GM18508 (cell line): ENCODE measurements around the gene CCDC181.
"Not testable (repeated sequence)": the region's sequence is repeated elsewhere in the genome, so short reads cannot be mapped to it uniquely, and the experiment has no call there.

ENCODE experiments used
- ATAC-seq: cut with Tn5 transposase; IDR thresholded peaks from one replicate; pipeline ENCODE4 v1.9.1; 2021; ENCODE audit warnings: moderate number of reproducible peaks; ENCODE audit not compliant: insufficient read depth, unreplicated experiment

Gene CCDC181

GRCh38 chr1:169408340-169408739 is 18.9 kb downstream of the CCDC181 start:
- not testable (repeated sequence) for ATAC-seq

- not testable (repeated sequence) for ATAC-seq
These were observed 24.7 kb downstream of the CCDC181 start for GRCh38 chr1:169402578-169402977.

GRCh38 chr1:169395955-169396354 is 31.3 kb downstream of the CCDC181 start:
- no peak for ATAC-seq

- ATAC-seq, result no peak
These were observed 34.9 kb downstream of the CCDC181 start for GRCh38 chr1:169392406-169392805.

- no peak for ATAC-seq
These were observed 37.0 kb downstream of the CCDC181 start for GRCh38 chr1:169390303-169390702.

GRCh38 chr1:169387399-169387798 is 39.9 kb downstream of the CCDC181 start:
- no peak for ATAC-seq

GRCh38 chr1:169383449-169383848 is 43.8 kb downstream of the CCDC181 start:
- no peak for ATAC-seq

GRCh38 chr1:169381162-169381561 is 46.1 kb downstream of the CCDC181 start:
- no peak for ATAC-seq

GRCh38 chr1:169371404-169371803 is 55.9 kb downstream of the CCDC181 start:
- no peak for ATAC-seq

GRCh38 chr1:169368406-169368769 is 58.9 kb downstream of the CCDC181 start:
- ATAC-seq, result no peak

GRCh38 chr1:169367686-169368405 is 59.4 kb downstream of the CCDC181 start, which contains the start of the genes BLZF1 and NME7:
BLZF1 (plus strand) TSS chr1:169368195; CDS start chr1:169369523, 1,328 bp downstream.
NME7 (minus strand) TSS chr1:169367797; CDS start chr1:169367710, 87 bp downstream.
- peak; percentile 77 for ATAC-seq

GRCh38 chr1:169367096-169367685 is 60.1 kb downstream of the CCDC181 start:
- ATAC-seq, result no peak

GRCh38 chr1:169364948-169365347 is 62.3 kb downstream of the CCDC181 start:
- ATAC-seq, result no peak

GRCh38 chr1:169363046-169363730 is 64.1 kb downstream of the CCDC181 start:
- ATAC-seq, result no peak

GRCh38 chr1:169361281-169361680 is 66.0 kb downstream of the CCDC181 start:
- ATAC-seq, result no peak

- no peak for ATAC-seq
These were observed 66.9 kb downstream of the CCDC181 start for GRCh38 chr1:169360415-169360814.

GRCh38 chr1:169348383-169349036 is 78.8 kb downstream of the CCDC181 start:
- no peak for ATAC-seq

GRCh38 chr1:169347688-169348382 is 79.4 kb downstream of the CCDC181 start:
- no peak for ATAC-seq

- ATAC-seq, result no peak
These were observed 81.2 kb downstream of the CCDC181 start for GRCh38 chr1:169346036-169346589.

- ATAC-seq, result no peak
These were observed 81.8 kb downstream of the CCDC181 start for GRCh38 chr1:169345511-169345910.
